ENCODE results near the gene PRRX2.

- no peak for TF ChIP-seq CTCF (IDR thresholded peaks at IDR 0.05; ENCODE audit: poor library complexity)
- no peak for TF ChIP-seq EZH2 (IDR thresholded peaks at IDR 0.05; ENCODE audit: borderline replicate concordance)
Measured at GRCh38 chr9:129748249-129748648, 82.8 kb downstream of the PRRX2 start.
